ENCODE data around the gene PTRHD1. TPM values are rescaled to one million over a fixed set of nuclear protein-coding genes. Genes with fewer than 3 reads are reported as not detected.

Gene PTRHD1
- total and polyA plus RNA-seq, 2 experiments from 2014 or later: 27.5 to 46.2 TPM

DNA sequence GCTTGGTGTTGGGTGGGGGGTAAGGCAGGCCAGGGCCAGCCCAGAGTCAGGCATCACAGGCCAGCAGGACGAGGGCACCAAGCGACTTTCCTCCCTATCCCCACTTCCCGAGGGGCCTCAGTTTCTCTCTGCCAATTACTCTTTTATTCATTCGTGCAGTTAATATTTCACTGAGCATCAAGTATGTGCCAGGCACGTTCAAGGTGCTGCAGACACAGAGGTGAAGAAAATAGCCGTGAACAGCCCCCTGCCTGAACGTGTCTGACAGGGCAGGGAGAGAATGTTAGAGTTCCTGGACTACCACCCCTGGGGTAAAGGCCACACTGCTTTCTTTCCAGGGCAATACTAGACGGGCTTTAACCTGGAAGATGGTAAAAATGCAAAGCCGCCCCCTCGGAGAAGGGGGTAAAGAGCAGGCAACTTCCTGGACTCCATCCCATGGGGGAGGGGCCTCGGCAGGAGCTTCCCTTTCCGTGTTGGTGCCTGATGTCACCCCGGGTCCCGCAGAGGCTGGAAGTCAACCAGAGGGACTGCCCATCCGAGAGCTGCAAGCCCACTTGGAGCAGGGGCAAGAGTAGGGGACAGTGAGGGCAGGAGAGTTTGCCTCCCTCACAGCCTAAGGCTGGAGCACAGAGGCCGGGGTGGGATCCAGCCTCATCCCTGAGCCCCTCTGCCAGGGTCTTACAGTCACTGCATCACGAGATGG lies 47.1 kb upstream of the PTRHD1 start:
- WGBS, 2 experiments (ENCODE audit: low coverage in 1 of 2, low lambda C conversion rate in 2 of 2, missing lambda C conversion rate in 2 of 2): 77 to 78% methylated on average over 16 to 17 of the region's 17 CpGs
- H3K4me1 ChIP-seq (ENCODE audit: insufficient read depth): 0 out of 2 replicates have a peak, but pooled peaks cover 5% of the 10 kb centered on the region
- H2AFZ ChIP-seq: no peak overlapping the region
- in situ Hi-C loops (cut with MboI): loop anchor here (25.0 kb wide), 1 partner anchor 297 kb away; no protein-coding TSS in a partner anchor
- H3K36me3 ChIP-seq (ENCODE audit: low read depth): no peaks in the 10 kb centered on the region; the same call in 1 of the 2 replicates
- no peaks in the 10 kb centered on the region for H3F3A ChIP-seq (ENCODE audit: insufficient read depth)
- H3K9me2 ChIP-seq (ENCODE audit: insufficient read depth): no peaks in the 10 kb centered on the region
- no peak overlapping the region for H3K27ac ChIP-seq
- no peak for DNase-seq
- H3K9ac ChIP-seq: no peak overlapping the region
- no peaks in the 10 kb centered on the region for H3K79me2 ChIP-seq (ENCODE audit: insufficient read depth)
- H3K4me3 ChIP-seq: no peak overlapping the region
- no peak for TF ChIP-seq EZH2 (IDR thresholded peaks at IDR 0.05; ENCODE audit: insufficient read depth, poor library complexity, severe bottlenecking)
- TF ChIP-seq EZH2phosphoT487 (IDR thresholded peaks at IDR 0.05; ENCODE audit: insufficient read depth, low read depth): no peak
- H3K27me3 ChIP-seq (replicated peaks; ENCODE audit: insufficient read depth): no peaks in the 10 kb centered on the region
- no peaks in the 10 kb centered on the region for H3K9me3 ChIP-seq (ENCODE audit: low read depth)
- H3K4me2 ChIP-seq (ENCODE audit: unreplicated experiment): no peak overlapping the region
- H4K20me1 ChIP-seq (ENCODE audit: insufficient read depth): no peaks in the 10 kb centered on the region

GRCh38 chr2:24839729-24840128 lies 46.5 kb upstream of the PTRHD1 start:
- WGBS, 2 experiments (ENCODE audit: low coverage in 1 of 2, low lambda C conversion rate in 2 of 2, missing lambda C conversion rate in 2 of 2): 86 to 88% methylated on average over 9 to 15 of the region's 15 CpGs
- no peak overlapping the region for H3K4me2 ChIP-seq (ENCODE audit: unreplicated experiment)
- TF ChIP-seq EZH2 (IDR thresholded peaks at IDR 0.05; ENCODE audit: insufficient read depth, poor library complexity, severe bottlenecking) (no peak), EZH2phosphoT487 (IDR thresholded peaks at IDR 0.05; ENCODE audit: insufficient read depth, low read depth) (no peak)
- no peaks in the 10 kb centered on the region for H3K9me3 ChIP-seq (ENCODE audit: low read depth)
- H2AFZ ChIP-seq: no peak overlapping the region
- no peak for DNase-seq
- H3F3A ChIP-seq (ENCODE audit: insufficient read depth): no peaks in the 10 kb centered on the region
- no peaks in the 10 kb centered on the region for H4K20me1 ChIP-seq (ENCODE audit: insufficient read depth)
- H3K4me3 ChIP-seq: no peak overlapping the region
- H3K79me2 ChIP-seq (ENCODE audit: insufficient read depth): no peaks in the 10 kb centered on the region
- no peaks in the 10 kb centered on the region for H3K27me3 ChIP-seq (replicated peaks; ENCODE audit: insufficient read depth)
- H3K36me3 ChIP-seq (ENCODE audit: low read depth): no peaks in the 10 kb centered on the region; the same call in 1 of the 2 replicates
- H3K27ac ChIP-seq: no peak overlapping the region
- 0 out of 2 replicates have a peak, but pooled peaks cover 7% of the 10 kb centered on the region for H3K4me1 ChIP-seq (ENCODE audit: insufficient read depth)
- in situ Hi-C loops (cut with MboI): loop anchor here (25.0 kb wide), 1 partner anchor 298 kb away; no protein-coding TSS in a partner anchor
- H3K9ac ChIP-seq: no peak overlapping the region
- H3K9me2 ChIP-seq (ENCODE audit: insufficient read depth): no peaks in the 10 kb centered on the region

GRCh38 chr2:24838541-24838940 lies 45.4 kb upstream of the PTRHD1 start:
- H3K27me3 ChIP-seq (replicated peaks; ENCODE audit: insufficient read depth): no peaks in the 10 kb centered on the region
- H3K36me3 ChIP-seq (ENCODE audit: low read depth): no peaks in the 10 kb centered on the region; the same call in 1 of the 2 replicates
- no peak overlapping the region for H3K4me2 ChIP-seq (ENCODE audit: unreplicated experiment)
- no peak overlapping the region for H3K27ac ChIP-seq
- H4K20me1 ChIP-seq (ENCODE audit: insufficient read depth): no peaks in the 10 kb centered on the region
- H3K4me3 ChIP-seq: no peak overlapping the region
- no peak overlapping the region for H2AFZ ChIP-seq
- DNase-seq: no peak
- no peak overlapping the region for H3K9ac ChIP-seq
- in situ Hi-C loops (cut with MboI): loop anchor here (25.0 kb wide), 1 partner anchor 299 kb away; no protein-coding TSS in a partner anchor
- WGBS, 2 experiments (ENCODE audit: low coverage in 1 of 2, low lambda C conversion rate in 2 of 2, missing lambda C conversion rate in 2 of 2): 95 to 99% methylated on average over 18 of the region's 18 CpGs
- no peaks in the 10 kb centered on the region for H3K9me2 ChIP-seq (ENCODE audit: insufficient read depth)
- no peak for TF ChIP-seq EZH2phosphoT487 (IDR thresholded peaks at IDR 0.05; ENCODE audit: insufficient read depth, low read depth)
- no peak for TF ChIP-seq EZH2 (IDR thresholded peaks at IDR 0.05; ENCODE audit: insufficient read depth, poor library complexity, severe bottlenecking)
- no peaks in the 10 kb centered on the region for H3K79me2 ChIP-seq (ENCODE audit: insufficient read depth)
- no peaks in the 10 kb centered on the region for H3K9me3 ChIP-seq (ENCODE audit: low read depth)
- no peaks in the 10 kb centered on the region for H3F3A ChIP-seq (ENCODE audit: insufficient read depth)
- H3K4me1 ChIP-seq (ENCODE audit: insufficient read depth): 0 out of 2 replicates have a peak, but pooled peaks cover 7% of the 10 kb centered on the region

- no peak overlapping the region for H2AFZ ChIP-seq
- no peak overlapping the region for H3K27ac ChIP-seq
- WGBS, 2 experiments (ENCODE audit: low coverage in 1 of 2, low lambda C conversion rate in 2 of 2, missing lambda C conversion rate in 2 of 2): 96% methylated on average over 4 to 5 of the region's 5 CpGs
- in situ Hi-C loops (cut with MboI): loop anchor here (25.0 kb wide), 1 partner anchor 299 kb away; no protein-coding TSS in a partner anchor
- no peak overlapping the region for H3K4me2 ChIP-seq (ENCODE audit: unreplicated experiment)
- H3K4me3 ChIP-seq: no peak overlapping the region
- no peak overlapping the region for H3K9ac ChIP-seq
- H3K27me3 ChIP-seq (replicated peaks; ENCODE audit: insufficient read depth): no peaks in the 10 kb centered on the region
- H3K9me2 ChIP-seq (ENCODE audit: insufficient read depth): no peaks in the 10 kb centered on the region
- H3K4me1 ChIP-seq (ENCODE audit: insufficient read depth): 0 out of 2 replicates have a peak, but pooled peaks cover 7% of the 10 kb centered on the region
- no peaks in the 10 kb centered on the region for H4K20me1 ChIP-seq (ENCODE audit: insufficient read depth)
- no peak for DNase-seq
- no peaks in the 10 kb centered on the region for H3K79me2 ChIP-seq (ENCODE audit: insufficient read depth)
- H3K36me3 ChIP-seq (ENCODE audit: low read depth): no peaks in the 10 kb centered on the region; the same call in 1 of the 2 replicates
- H3K9me3 ChIP-seq (ENCODE audit: low read depth): no peaks in the 10 kb centered on the region
- H3F3A ChIP-seq (ENCODE audit: insufficient read depth): no peaks in the 10 kb centered on the region
- TF ChIP-seq EZH2phosphoT487 (IDR thresholded peaks at IDR 0.05; ENCODE audit: insufficient read depth, low read depth): no peak
- no peak for TF ChIP-seq EZH2 (IDR thresholded peaks at IDR 0.05; ENCODE audit: insufficient read depth, poor library complexity, severe bottlenecking)
These were observed 44.9 kb upstream of the PTRHD1 start for GRCh38 chr2:24837996-24838513.
